HepG2 (cell line): Measurements from ENCODE around the gene PLOD2. TPM values are rescaled to one million over a fixed set of nuclear protein-coding genes. Genes with fewer than 3 reads are reported as not detected.

Source experiments
- ATAC-seq: fragments of 200-7000 bp; cut with Tn5 transposase; 3 replicates; pipeline ENCODE4 v1.9.1; 2020; ENCODE audit warnings: mild to moderate bottlenecking, moderate library complexity
- BruUV-seq: library from RNA; stranded (reverse); fragments of 400-500 nt; replicated peaks from 2 replicates; lab custom pipeline; 2021; lab: Mats Ljungman, UMichigan
- CTCF ChIA-PET: fragments of 300-600 bp; formaldehyde crosslinking; extraction: SDS; loops from one replicate; lab custom pipeline; 2021; ENCODE audit warnings: low total read pairs, inconsistent platforms, low intra/inter-chr PET ratio; lab: Yijun Ruan, JAX
- POLR2A ChIA-PET: fragments of 350-600 bp; sonication (Branson Sonifier 250); formaldehyde crosslinking; loops from one replicate; lab custom pipeline; 2020; ENCODE audit warnings: antibody characterized with exemption, inconsistent platforms; lab: Yijun Ruan, JAX
- DNase-seq: peaks from one replicate; pipeline ENCODE4 v3.0.0-alpha.2; 2015; ENCODE audit warnings: low spot score
- FAIRE-seq: peaks from 3 replicates; lab custom pipeline; 2011; peaks lifted over from hg19 to GRCh38; lab: Jason Lieb, UNC
- H2AFZ ChIP-seq: one replicate; pipeline ENCODE4 v1.6.1; 2011; ENCODE audit warnings: low read length, inconsistent platforms
- H3K27ac ChIP-seq: fragments of 300-600 bp; 3 replicates; pipeline ENCODE4 v1.8.0; 2011; ENCODE audit warnings: mixed run types, mild to moderate bottlenecking, mixed read lengths, low read length, inconsistent platforms; ENCODE audit not compliant: insufficient read depth; ENCODE audit errors: extremely low read length
- H3K27me3 ChIP-seq, 2 experiments: fragments of 200-600 bp in 1 of 2; 2 replicates in 1 of 2; 3 replicates in 1 of 2; pipeline versions ENCODE4 v1.6.0 to v1.8.0; 2011; ENCODE audit warnings: low read length in 2 of 2, mild to moderate bottlenecking in 2 of 2, moderate library complexity in 2 of 2, inconsistent platforms in 1 of 2; ENCODE audit not compliant: insufficient read depth in 2 of 2, control insufficient read depth in 1 of 2
- H3K36me3 ChIP-seq, 2 experiments: fragments of 200-600 bp in 1 of 2; replicated peaks in 1 of 2; 2 replicates in 1 of 2; 3 replicates in 1 of 2; pipeline versions ENCODE4 v1.5.1 to v1.8.0; 2011; ENCODE audit warnings: low read length in 2 of 2, inconsistent platforms in 1 of 2; ENCODE audit not compliant: insufficient read depth in 2 of 2, control insufficient read depth in 1 of 2
- H3K4me1 ChIP-seq: 2 replicates; pipeline ENCODE4 v1.5.1; 2012; ENCODE audit warnings: low read length, inconsistent platforms; ENCODE audit not compliant: insufficient read depth
- H3K4me2 ChIP-seq: 2 replicates; pipeline ENCODE4 v1.6.0; 2011; ENCODE audit warnings: low read depth, low read length, inconsistent platforms
- H3K4me3 ChIP-seq, 3 experiments: fragments of 200-600 bp in 1 of 3; sonication (generic), shearing (Covaris generic) in 1 of 3; replicated peaks in 1 of 3; 2 replicates each; pipeline ENCODE4 v1.5.1; 2011 to 2016; ENCODE audit warnings: low read length in 3 of 3, inconsistent platforms in 2 of 3, low read depth in 2 of 3, mild to moderate bottlenecking in 2 of 3, control low read depth in 1 of 3, mixed read lengths in 1 of 3; ENCODE audit not compliant: insufficient read depth in 1 of 3
- H3K79me2 ChIP-seq: one replicate; pipeline ENCODE4 v1.6.1; 2011; ENCODE audit warnings: low read length, inconsistent platforms; ENCODE audit not compliant: insufficient read depth
- H3K9ac ChIP-seq: 2 replicates; pipeline ENCODE4 v1.6.0; 2011; ENCODE audit warnings: mild to moderate bottlenecking, low read depth, low read length, inconsistent platforms; ENCODE audit not compliant: insufficient read depth
- H3K9me3 ChIP-seq: 2 replicates; pipeline ENCODE4 v1.5.1; 2012; ENCODE audit warnings: mild to moderate bottlenecking, low read length
- H4K20me1 ChIP-seq: 2 replicates; pipeline ENCODE4 v1.6.0; 2011; ENCODE audit warnings: inconsistent platforms, mild to moderate bottlenecking, low read length, moderate library complexity; ENCODE audit not compliant: insufficient read depth
- ATRX ChIP-seq: sonication (generic); formaldehyde crosslinking; IDR thresholded peaks from 2 replicates; pipeline ENCODE4 v1.4.0; 2020; ENCODE audit warnings: missing genetic modification reagents, borderline replicate concordance
- CENPBD1 ChIP-seq: sonication (generic); formaldehyde crosslinking; IDR thresholded peaks from 2 replicates; pipeline ENCODE4 v1.8.0; 2022; ENCODE audit warnings: missing genetic modification reagents, low read depth, mild to moderate bottlenecking, borderline replicate concordance
- CHCHD3 ChIP-seq: sonication (generic); formaldehyde crosslinking; IDR thresholded peaks from 2 replicates; pipeline ENCODE4 v1.8.0; 2022; ENCODE audit warnings: mild to moderate bottlenecking, missing genetic modification reagents, moderate library complexity
- HES4 ChIP-seq: sonication (generic); formaldehyde crosslinking; IDR thresholded peaks from 2 replicates; pipeline ENCODE4 v1.9.0; 2021; ENCODE audit warnings: mild to moderate bottlenecking, missing genetic modification reagents, borderline replicate concordance
- HIVEP1 ChIP-seq: sonication (generic); formaldehyde crosslinking; IDR thresholded peaks from 2 replicates; pipeline ENCODE4 v1.4.0; 2020; ENCODE audit warnings: mild to moderate bottlenecking, missing genetic modification reagents
- IRF9 ChIP-seq: sonication (generic); formaldehyde crosslinking; IDR thresholded peaks from 2 replicates; pipeline ENCODE4 v1.8.0; 2022; ENCODE audit warnings: missing genetic modification reagents, mild to moderate bottlenecking, borderline replicate concordance
- NBN ChIP-seq: fragments of 450-650 bp; conservative IDR thresholded peaks from 2 replicates; pipeline ENCODE4 v1.6.1; 2017
- PITX1 ChIP-seq: sonication (generic); formaldehyde crosslinking; IDR thresholded peaks from 2 replicates; pipeline ENCODE4 v1.5.1; 2020; ENCODE audit warnings: mild to moderate bottlenecking, missing genetic modification reagents
- REPIN1 ChIP-seq: sonication (generic); formaldehyde crosslinking; IDR thresholded peaks from 2 replicates; pipeline ENCODE4 v1.8.0; 2022; ENCODE audit warnings: missing genetic modification reagents, low read depth, mild to moderate bottlenecking, borderline replicate concordance
- ZFP36L2 ChIP-seq: sonication (generic); formaldehyde crosslinking; IDR thresholded peaks from 2 replicates; pipeline ENCODE4 v1.4.0; 2020; ENCODE audit warnings: missing genetic modification reagents
- ZNF44 ChIP-seq: sonication (generic); formaldehyde crosslinking; IDR thresholded peaks from 2 replicates; pipeline ENCODE4 v1.5.1; 2020; ENCODE audit warnings: mild to moderate bottlenecking, missing genetic modification reagents
- ZNF530 ChIP-seq: sonication (generic); formaldehyde crosslinking; IDR thresholded peaks from 2 replicates; pipeline ENCODE4 v1.5.0; 2020; ENCODE audit warnings: low read depth, mild to moderate bottlenecking, missing genetic modification reagents
- ZNF616 ChIP-seq: sonication (generic); formaldehyde crosslinking; IDR thresholded peaks from 2 replicates; pipeline ENCODE4 v1.5.0; 2020; ENCODE audit warnings: low read depth, mild to moderate bottlenecking, missing genetic modification reagents
- ZNF7 ChIP-seq: IDR thresholded peaks from 2 replicates; pipeline ENCODE4 v1.6.1; 2016; ENCODE audit warnings: missing biosample characterization, missing genetic modification reagents
- ZNF788 ChIP-seq: sonication (generic); formaldehyde crosslinking; IDR thresholded peaks from 2 replicates; pipeline ENCODE4 v1.5.0; 2020; ENCODE audit warnings: mild to moderate bottlenecking, missing genetic modification reagents, borderline replicate concordance
- WGBS: methylation state at CpG from one replicate; pipeline ENCODE4 v1.1.6; 2017; ENCODE audit warnings: low lambda C conversion rate; 5-methylcytosine and 5-hydroxymethylcytosine counted together
- in situ Hi-C: cut with HindIII; loops from 2 replicates; pipeline ENCODE4 v1.10.0; 2017; ENCODE audit warnings: low pct_unique_long_range_greater_than_20kb; ENCODE audit not compliant: extremely low pct_ligation_motif_present
- intact Hi-C: fragments of 100-400 bp; cut with micrococcal nuclease; formaldehyde crosslinking; loops from one replicate; pipeline ENCODE4 v1.10.0; 2022; ENCODE audit not compliant: unreplicated experiment
- polyA plus RNA-seq, 8 experiments: library from polyadenylated mRNA; depleted of rRNA in 3 of 8; stranded (reverse) in 7 of 8; unstranded in 1 of 8; fragments of >200 nt; fragmentation: Illumina TruSeq in 4 of 8; extraction: Trizol in 4 of 8; gene quantifications; 2 replicates each; pipeline versions ENCODE4 v1.2.1 to v1.2.3, GENCODE V29; 2011 to 2016; ENCODE audit warnings: low read depth in 4 of 8, missing spikeins in 1 of 8, mixed read lengths in 1 of 8; ENCODE audit not compliant: insufficient read depth in 1 of 8
- total RNA-seq, 5 experiments: library from RNA; depleted of rRNA; stranded (reverse); fragments of >200 nt; fragmentation: Illumina TruSeq; extraction: Trizol; gene quantifications; 2 replicates each; pipeline ENCODE4 v1.2.3, GENCODE V29; 2016; ENCODE audit warnings: low read depth in 1 of 5
- TF ChIP-seq, protein P1 (sequence below): sonication (generic); formaldehyde crosslinking; IDR thresholded peaks from 2 replicates; pipeline ENCODE4 v1.4.0; 2020; ENCODE audit warnings: missing genetic modification reagents, mild to moderate bottlenecking, borderline replicate concordance
- TF ChIP-seq, protein P2 (sequence below): sonication (generic); formaldehyde crosslinking; IDR thresholded peaks from 2 replicates; pipeline ENCODE4 v1.4.0; 2020; ENCODE audit warnings: missing genetic modification reagents
- TF ChIP-seq, protein P3 (sequence below): sonication (generic); formaldehyde crosslinking; IDR thresholded peaks from 2 replicates; pipeline ENCODE4 v1.9.0; 2021; ENCODE audit warnings: missing genetic modification reagents, borderline replicate concordance

Gene PLOD2
- total and polyA plus RNA-seq, 2 of the 13 experiments (the other 11 are each of a cell fraction or from before 2014, with no cell fraction given) = 107 to 161 TPM

DNA sequence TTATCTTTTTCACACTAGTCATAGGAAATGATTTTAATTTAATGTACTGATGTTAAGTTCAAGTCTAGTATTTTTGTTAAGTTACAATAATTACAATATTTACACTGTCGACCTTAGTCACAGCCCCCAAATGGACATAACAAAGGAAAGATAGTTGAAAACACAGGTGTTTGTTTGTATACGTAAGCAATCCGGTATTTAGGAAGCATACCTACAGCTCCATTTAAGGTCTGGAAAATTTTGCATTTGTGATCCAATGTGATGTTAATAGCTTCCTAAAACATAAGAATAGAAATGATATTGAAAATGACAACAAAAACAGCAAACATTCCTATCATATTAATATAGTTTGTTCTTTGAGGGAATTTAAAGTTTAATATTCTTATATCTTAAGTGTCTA lies 56.9 kb downstream of the PLOD2 start:
- no peaks in the 10 kb centered on the region for H3K27me3 ChIP-seq
- no peak for FAIRE-seq
- intact Hi-C loops = no loop called here
- TF ChIP-seq ATRX (CRISPR knock-in tag) = no peak
- TF ChIP-seq ZNF530 (CRISPR knock-in tag) = no peak
- TF ChIP-seq, protein P1, sequence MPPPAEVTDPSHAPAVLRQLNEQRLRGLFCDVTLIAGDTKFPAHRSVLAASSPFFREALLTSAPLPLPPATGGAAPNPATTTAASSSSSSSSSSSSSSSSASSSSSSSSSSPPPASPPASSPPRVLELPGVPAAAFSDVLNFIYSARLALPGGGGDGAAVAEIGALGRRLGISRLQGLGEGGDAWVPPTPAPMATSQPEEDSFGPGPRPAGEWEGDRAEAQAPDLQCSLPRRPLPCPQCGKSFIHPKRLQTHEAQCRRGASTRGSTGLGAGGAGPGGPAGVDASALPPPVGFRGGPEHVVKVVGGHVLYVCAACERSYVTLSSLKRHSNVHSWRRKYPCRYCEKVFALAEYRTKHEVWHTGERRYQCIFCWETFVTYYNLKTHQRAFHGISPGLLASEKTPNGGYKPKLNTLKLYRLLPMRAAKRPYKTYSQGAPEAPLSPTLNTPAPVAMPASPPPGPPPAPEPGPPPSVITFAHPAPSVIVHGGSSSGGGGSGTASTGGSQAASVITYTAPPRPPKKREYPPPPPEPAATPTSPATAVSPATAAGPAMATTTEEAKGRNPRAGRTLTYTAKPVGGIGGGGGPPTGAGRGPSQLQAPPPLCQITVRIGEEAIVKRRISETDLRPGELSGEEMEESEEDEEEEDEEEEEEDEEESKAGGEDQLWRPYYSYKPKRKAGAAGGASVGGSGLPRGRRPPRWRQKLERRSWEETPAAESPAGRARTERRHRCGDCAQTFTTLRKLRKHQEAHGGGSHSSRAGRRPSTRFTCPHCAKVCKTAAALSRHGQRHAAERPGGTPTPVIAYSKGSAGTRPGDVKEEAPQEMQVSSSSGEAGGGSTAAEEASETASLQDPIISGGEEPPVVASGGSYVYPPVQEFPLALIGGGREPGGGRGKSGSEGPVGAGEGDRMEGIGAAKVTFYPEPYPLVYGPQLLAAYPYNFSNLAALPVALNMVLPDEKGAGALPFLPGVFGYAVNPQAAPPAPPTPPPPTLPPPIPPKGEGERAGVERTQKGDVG (CRISPR knock-in tag) = no peak
- TF ChIP-seq ZNF7 (CRISPR knock-in tag) = no peak
- TF ChIP-seq PITX1 (CRISPR knock-in tag) = no peak
- TF ChIP-seq ZNF44 = no peak
- TF ChIP-seq NBN = no peak
- no peak for TF ChIP-seq CHCHD3 (CRISPR knock-in tag)
- TF ChIP-seq ZNF616 (CRISPR knock-in tag) = no peak
- no peak for TF ChIP-seq HES4
- TF ChIP-seq, protein P2, sequence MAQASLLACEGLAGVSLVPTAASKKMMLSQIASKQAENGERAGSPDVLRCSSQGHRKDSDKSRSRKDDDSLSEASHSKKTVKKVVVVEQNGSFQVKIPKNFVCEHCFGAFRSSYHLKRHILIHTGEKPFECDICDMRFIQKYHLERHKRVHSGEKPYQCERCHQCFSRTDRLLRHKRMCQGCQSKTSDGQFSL (CRISPR knock-in tag) = no peak
- no peak for TF ChIP-seq ZFP36L2 (CRISPR knock-in tag)
- TF ChIP-seq IRF9 = no peak
- TF ChIP-seq, protein P3, sequence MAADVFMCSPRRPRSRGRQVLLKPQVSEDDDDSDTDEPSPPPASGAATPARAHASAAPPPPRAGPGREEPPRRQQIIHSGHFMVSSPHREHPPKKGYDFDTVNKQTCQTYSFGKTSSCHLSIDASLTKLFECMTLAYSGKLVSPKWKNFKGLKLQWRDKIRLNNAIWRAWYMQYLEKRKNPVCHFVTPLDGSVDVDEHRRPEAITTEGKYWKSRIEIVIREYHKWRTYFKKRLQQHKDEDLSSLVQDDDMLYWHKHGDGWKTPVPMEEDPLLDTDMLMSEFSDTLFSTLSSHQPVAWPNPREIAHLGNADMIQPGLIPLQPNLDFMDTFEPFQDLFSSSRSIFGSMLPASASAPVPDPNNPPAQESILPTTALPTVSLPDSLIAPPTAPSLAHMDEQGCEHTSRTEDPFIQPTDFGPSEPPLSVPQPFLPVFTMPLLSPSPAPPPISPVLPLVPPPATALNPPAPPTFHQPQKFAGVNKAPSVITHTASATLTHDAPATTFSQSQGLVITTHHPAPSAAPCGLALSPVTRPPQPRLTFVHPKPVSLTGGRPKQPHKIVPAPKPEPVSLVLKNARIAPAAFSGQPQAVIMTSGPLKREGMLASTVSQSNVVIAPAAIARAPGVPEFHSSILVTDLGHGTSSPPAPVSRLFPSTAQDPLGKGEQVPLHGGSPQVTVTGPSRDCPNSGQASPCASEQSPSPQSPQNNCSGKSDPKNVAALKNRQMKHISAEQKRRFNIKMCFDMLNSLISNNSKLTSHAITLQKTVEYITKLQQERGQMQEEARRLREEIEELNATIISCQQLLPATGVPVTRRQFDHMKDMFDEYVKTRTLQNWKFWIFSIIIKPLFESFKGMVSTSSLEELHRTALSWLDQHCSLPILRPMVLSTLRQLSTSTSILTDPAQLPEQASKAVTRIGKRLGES = no peak
- TF ChIP-seq ZNF788 (CRISPR knock-in tag) = no peak
- TF ChIP-seq REPIN1 = no peak
- no peak for TF ChIP-seq HIVEP1 (CRISPR knock-in tag)
- no peak for TF ChIP-seq CENPBD1 (CRISPR knock-in tag)

More for the DNA sequence above, 56.9 kb downstream of the PLOD2 start:
- POLR2A ChIA-PET = interaction anchor here (1.6 kb wide), 1 partner anchor 57 kb away, joined by 5 read pairs; no protein-coding TSS in a partner anchor
- ATAC-seq (no peak), DNase-seq (no peak)
- 95% methylated on average over 3 of the region's 3 CpGs for WGBS
- Histone ChIP-seq H3K4me3 (no peak overlapping the region), H3K27ac (no peak overlapping the region), H3K79me2 (peaks cover 5% of the 10 kb centered on the region), H3K4me2 (no peak overlapping the region), H4K20me1 (0 out of 2 replicates have a peak, but pooled peaks cover 2% of the 10 kb centered on the region), H2AFZ (no peak overlapping the region), H3K36me3 (peaks cover 13 to 70% of the 10 kb centered on the region in 2 experiments), H3K9ac (no peak overlapping the region), H3K4me1 (peaks cover 35% of the 10 kb centered on the region), H3K9me3 (no peaks in the 10 kb centered on the region)
- BruUV-seq = no TSS peak
- in situ Hi-C loops = no loop called here
- CTCF ChIA-PET = no interaction called here
